Measurements from ENCODE around the gene SLC22A23. TPM values are rescaled to one million over a fixed set of nuclear protein-coding genes. Genes with fewer than 3 reads are reported as not detected.

SLC22A23 gene
- total and polyA plus RNA-seq, 2 experiments from 2014 or later: 6.1 to 38.3 TPM

GRCh38 chr6:3316331-3316730 is 140.5 kb downstream of the SLC22A23 start:
- H3F3A ChIP-seq (replicated peaks; ENCODE audit: low read depth): no peaks in the 10 kb centered on the region
- H2AFZ ChIP-seq: no peak overlapping the region
- H3K36me3 Mint-ChIP-seq (ENCODE audit: low read depth): peaks cover 16% of the 10 kb centered on the region
- H3K4me1 ChIP-seq (ENCODE audit: insufficient read depth): 0 out of 2 replicates have a peak, but pooled peaks cover 3% of the 10 kb centered on the region
- no peak overlapping the region for H3K4me3 ChIP-seq
- no peaks in the 10 kb centered on the region for H3K27me3 ChIP-seq (ENCODE audit: insufficient read depth)
- no peaks in the 10 kb centered on the region for H3K79me2 ChIP-seq (replicated peaks; ENCODE audit: insufficient read depth)
- no peaks in the 10 kb centered on the region for H3K9me3 Mint-ChIP-seq
- H4K20me1 ChIP-seq (replicated peaks; ENCODE audit: insufficient read depth): 0 out of 2 replicates have a peak, but pooled peaks cover 6% of the 10 kb centered on the region
- peak overlapping the region; percentile 50; the same call in 1 of the 2 replicates for H3K27ac Mint-ChIP-seq
- no peaks in the 10 kb centered on the region for H3K9me2 ChIP-seq (ENCODE audit: insufficient read depth)
- no peak overlapping the region for H3K4me3 Mint-ChIP-seq
- DNase-seq (ENCODE audit: low spot score) (no peak), ATAC-seq (no peak)
- TF ChIP-seq, protein P1, sequence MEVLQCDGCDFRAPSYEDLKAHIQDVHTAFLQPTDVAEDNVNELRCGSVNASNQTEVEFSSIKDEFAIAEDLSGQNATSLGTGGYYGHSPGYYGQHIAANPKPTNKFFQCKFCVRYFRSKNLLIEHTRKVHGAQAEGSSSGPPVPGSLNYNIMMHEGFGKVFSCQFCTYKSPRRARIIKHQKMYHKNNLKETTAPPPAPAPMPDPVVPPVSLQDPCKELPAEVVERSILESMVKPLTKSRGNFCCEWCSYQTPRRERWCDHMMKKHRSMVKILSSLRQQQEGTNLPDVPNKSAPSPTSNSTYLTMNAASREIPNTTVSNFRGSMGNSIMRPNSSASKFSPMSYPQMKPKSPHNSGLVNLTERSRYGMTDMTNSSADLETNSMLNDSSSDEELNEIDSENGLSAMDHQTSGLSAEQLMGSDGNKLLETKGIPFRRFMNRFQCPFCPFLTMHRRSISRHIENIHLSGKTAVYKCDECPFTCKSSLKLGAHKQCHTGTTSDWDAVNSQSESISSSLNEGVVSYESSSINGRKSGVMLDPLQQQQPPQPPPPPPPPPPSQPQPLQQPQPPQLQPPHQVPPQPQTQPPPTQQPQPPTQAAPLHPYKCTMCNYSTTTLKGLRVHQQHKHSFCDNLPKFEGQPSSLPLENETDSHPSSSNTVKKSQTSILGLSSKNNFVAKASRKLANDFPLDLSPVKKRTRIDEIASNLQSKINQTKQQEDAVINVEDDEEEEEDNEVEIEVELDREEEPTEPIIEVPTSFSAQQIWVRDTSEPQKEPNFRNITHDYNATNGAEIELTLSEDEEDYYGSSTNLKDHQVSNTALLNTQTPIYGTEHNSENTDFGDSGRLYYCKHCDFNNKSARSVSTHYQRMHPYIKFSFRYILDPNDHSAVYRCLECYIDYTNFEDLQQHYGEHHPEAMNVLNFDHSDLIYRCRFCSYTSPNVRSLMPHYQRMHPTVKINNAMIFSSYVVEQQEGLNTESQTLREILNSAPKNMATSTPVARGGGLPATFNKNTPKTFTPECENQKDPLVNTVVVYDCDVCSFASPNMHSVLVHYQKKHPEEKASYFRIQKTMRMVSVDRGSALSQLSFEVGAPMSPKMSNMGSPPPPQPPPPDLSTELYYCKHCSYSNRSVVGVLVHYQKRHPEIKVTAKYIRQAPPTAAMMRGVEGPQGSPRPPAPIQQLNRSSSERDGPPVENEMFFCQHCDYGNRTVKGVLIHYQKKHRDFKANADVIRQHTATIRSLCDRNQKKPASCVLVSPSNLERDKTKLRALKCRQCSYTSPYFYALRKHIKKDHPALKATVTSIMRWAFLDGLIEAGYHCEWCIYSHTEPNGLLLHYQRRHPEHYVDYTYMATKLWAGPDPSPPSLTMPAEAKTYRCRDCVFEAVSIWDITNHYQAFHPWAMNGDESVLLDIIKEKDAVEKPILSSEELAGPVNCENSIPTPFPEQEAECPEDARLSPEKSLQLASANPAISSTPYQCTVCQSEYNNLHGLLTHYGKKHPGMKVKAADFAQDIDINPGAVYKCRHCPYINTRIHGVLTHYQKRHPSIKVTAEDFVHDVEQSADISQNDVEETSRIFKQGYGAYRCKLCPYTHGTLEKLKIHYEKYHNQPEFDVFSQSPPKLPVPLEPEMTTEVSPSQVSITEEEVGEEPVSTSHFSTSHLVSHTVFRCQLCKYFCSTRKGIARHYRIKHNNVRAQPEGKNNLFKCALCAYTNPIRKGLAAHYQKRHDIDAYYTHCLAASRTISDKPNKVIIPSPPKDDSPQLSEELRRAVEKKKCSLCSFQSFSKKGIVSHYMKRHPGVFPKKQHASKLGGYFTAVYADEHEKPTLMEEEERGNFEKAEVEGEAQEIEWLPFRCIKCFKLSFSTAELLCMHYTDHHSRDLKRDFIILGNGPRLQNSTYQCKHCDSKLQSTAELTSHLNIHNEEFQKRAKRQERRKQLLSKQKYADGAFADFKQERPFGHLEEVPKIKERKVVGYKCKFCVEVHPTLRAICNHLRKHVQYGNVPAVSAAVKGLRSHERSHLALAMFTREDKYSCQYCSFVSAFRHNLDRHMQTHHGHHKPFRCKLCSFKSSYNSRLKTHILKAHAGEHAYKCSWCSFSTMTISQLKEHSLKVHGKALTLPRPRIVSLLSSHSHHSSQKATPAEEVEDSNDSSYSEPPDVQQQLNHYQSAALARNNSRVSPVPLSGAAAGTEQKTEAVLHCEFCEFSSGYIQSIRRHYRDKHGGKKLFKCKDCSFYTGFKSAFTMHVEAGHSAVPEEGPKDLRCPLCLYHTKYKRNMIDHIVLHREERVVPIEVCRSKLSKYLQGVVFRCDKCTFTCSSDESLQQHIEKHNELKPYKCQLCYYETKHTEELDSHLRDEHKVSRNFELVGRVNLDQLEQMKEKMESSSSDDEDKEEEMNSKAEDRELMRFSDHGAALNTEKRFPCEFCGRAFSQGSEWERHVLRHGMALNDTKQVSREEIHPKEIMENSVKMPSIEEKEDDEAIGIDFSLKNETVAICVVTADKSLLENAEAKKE (CRISPR knock-in tag; IDR thresholded peaks at IDR 0.05): no peak
- TF ChIP-seq, protein P2, sequence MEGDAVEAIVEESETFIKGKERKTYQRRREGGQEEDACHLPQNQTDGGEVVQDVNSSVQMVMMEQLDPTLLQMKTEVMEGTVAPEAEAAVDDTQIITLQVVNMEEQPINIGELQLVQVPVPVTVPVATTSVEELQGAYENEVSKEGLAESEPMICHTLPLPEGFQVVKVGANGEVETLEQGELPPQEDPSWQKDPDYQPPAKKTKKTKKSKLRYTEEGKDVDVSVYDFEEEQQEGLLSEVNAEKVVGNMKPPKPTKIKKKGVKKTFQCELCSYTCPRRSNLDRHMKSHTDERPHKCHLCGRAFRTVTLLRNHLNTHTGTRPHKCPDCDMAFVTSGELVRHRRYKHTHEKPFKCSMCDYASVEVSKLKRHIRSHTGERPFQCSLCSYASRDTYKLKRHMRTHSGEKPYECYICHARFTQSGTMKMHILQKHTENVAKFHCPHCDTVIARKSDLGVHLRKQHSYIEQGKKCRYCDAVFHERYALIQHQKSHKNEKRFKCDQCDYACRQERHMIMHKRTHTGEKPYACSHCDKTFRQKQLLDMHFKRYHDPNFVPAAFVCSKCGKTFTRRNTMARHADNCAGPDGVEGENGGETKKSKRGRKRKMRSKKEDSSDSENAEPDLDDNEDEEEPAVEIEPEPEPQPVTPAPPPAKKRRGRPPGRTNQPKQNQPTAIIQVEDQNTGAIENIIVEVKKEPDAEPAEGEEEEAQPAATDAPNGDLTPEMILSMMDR (conservative IDR thresholded peaks at IDR 0.05; ENCODE audit: low read depth in 2 of 2): no peak
- no peak for TF ChIP-seq EZH2 (IDR thresholded peaks at IDR 0.05; ENCODE audit: low read depth, unreplicated experiment)
- no peak for TF ChIP-seq POLR2AphosphoS5 (IDR thresholded peaks at IDR 0.05; ENCODE audit: low read depth)
- TF ChIP-seq REST (IDR thresholded peaks at IDR 0.05; ENCODE audit: unreplicated experiment): no peak
- TF ChIP-seq ZNF114 (CRISPR knock-in tag; IDR thresholded peaks at IDR 0.05): no peak
- TF ChIP-seq STAT1 (IDR thresholded peaks at IDR 0.05; ENCODE audit: unreplicated experiment): no peak
- no peak for TF ChIP-seq ZNF331 (CRISPR knock-in tag; IDR thresholded peaks at IDR 0.05; ENCODE audit: low read depth)
- TF ChIP-seq CREB1 (CRISPR knock-in tag; IDR thresholded peaks at IDR 0.05; ENCODE audit: low read depth): no peak
- TF ChIP-seq NANOG (IDR thresholded peaks at IDR 0.05; ENCODE audit: borderline replicate concordance): no peak
- no peak for TF ChIP-seq EZH2phosphoT487 (IDR thresholded peaks at IDR 0.05; ENCODE audit: unreplicated experiment)
- TF ChIP-seq JUNB (IDR thresholded peaks at IDR 0.05; ENCODE audit: unreplicated experiment): no peak
- TF ChIP-seq ETS1 (IDR thresholded peaks at IDR 0.05): no peak
- peaks cover 20% of the 10 kb centered on the region for H3K4me1 Mint-ChIP-seq
- H3K27ac ChIP-seq (ENCODE audit: low read depth): no peak overlapping the region
- no peaks in the 10 kb centered on the region for H3K36me3 ChIP-seq (ENCODE audit: insufficient read depth)
- H3K27me3 Mint-ChIP-seq (ENCODE audit: insufficient read depth, low read depth, poor library complexity): peaks cover 16% of the 10 kb centered on the region
- no peak overlapping the region for H3K4me2 ChIP-seq
